HG03135 (cell line): ENCODE data around the gene PNMA6E.
"Not testable (repeated sequence)": the region's sequence is repeated elsewhere in the genome, so short reads cannot be mapped to it uniquely, and the experiment has no call there.

Experiments
- ATAC-seq: cut with Tn5 transposase; IDR thresholded peaks from one replicate; pipeline ENCODE4 v1.9.1; 2021; ENCODE audit warnings: mild to moderate bottlenecking, moderate library complexity; ENCODE audit not compliant: unreplicated experiment

The PNMA6E gene

GRCh38 chrX:153409414-153410101 is 8.4 kb upstream of the PNMA6E start:
- ATAC-seq = no peak

- no peak for ATAC-seq
Measured at GRCh38 chrX:153408871-153409351, 7.8 kb upstream of the PNMA6E start.

- ATAC-seq = no peak
Measured at GRCh38 chrX:153408221-153408721, 7.1 kb upstream of the PNMA6E start.

GRCh38 chrX:153407736-153408135 is 6.6 kb upstream of the PNMA6E start:
- no peak for ATAC-seq

- no peak for ATAC-seq
Measured at GRCh38 chrX:153406903-153407302, 5.8 kb upstream of the PNMA6E start.

GRCh38 chrX:153406011-153406410 is 4.9 kb upstream of the PNMA6E start:
- no peak for ATAC-seq

- ATAC-seq = no peak
Measured at GRCh38 chrX:153405426-153405825, 4.3 kb upstream of the PNMA6E start.

- ATAC-seq = not testable (repeated sequence)
Measured at GRCh38 chrX:153404333-153404732, 3.2 kb upstream of the PNMA6E start.

- peak; percentile 58 for ATAC-seq
Measured at GRCh38 chrX:153400146-153401132, 711 bp downstream of the PNMA6E start.

- ATAC-seq = no peak
Measured at GRCh38 chrX:153398275-153398960, 2.7 kb downstream of the PNMA6E start.

GRCh38 chrX:153397256-153397960 is 3.7 kb downstream of the PNMA6E start:
- ATAC-seq = no peak

- ATAC-seq = no peak
Measured at GRCh38 chrX:153396320-153397195, 4.6 kb downstream of the PNMA6E start.

GRCh38 chrX:153395613-153396319 is 5.4 kb downstream of the PNMA6E start:
- ATAC-seq = no peak

GRCh38 chrX:153394612-153395011 is 6.5 kb downstream of the PNMA6E start:
- no peak for ATAC-seq

- no peak for ATAC-seq
Measured at GRCh38 chrX:153392642-153393321, 8.4 kb downstream of the PNMA6E start.

GRCh38 chrX:153389460-153389768 is 11.7 kb downstream of the PNMA6E start:
- ATAC-seq = not testable (repeated sequence)

GRCh38 chrX:153388722-153389459 is 12.3 kb downstream of the PNMA6E start:
- no peak for ATAC-seq
